ENCODE measurements around the gene HPS1.

- TF ChIP-seq CTCF (IDR thresholded peaks at IDR 0.05; ENCODE audit: insufficient read depth, low read length, poor library complexity, severe bottlenecking) (no peak), EZH2phosphoT487 (conservative IDR thresholded peaks at IDR 0.05; ENCODE audit: low read length) (no peak)
These were observed 15.7 kb downstream of the HPS1 start for GRCh38 chr10:98431016-98431415.

Measured in SU-DHL-6 (cell line).